PC-9 (cell line): ENCODE data around the gene MYO5B. TPM values are rescaled to one million over a fixed set of nuclear protein-coding genes. Genes with fewer than 3 reads are reported as not detected.
"Not testable (repeated sequence)": the region's sequence is repeated elsewhere in the genome, so short reads cannot be mapped to it uniquely, and the experiment has no call there.

Experiments
- BruUV-seq: library from RNA; stranded (reverse); fragments of 400-500 nt; replicated peaks from 2 replicates; lab custom pipeline; 2021; lab: Mats Ljungman, UMichigan
- CTCF ChIA-PET: fragments of 300-600 bp; sonication (Branson Sonifier 250); formaldehyde crosslinking; loops from one replicate; lab custom pipeline; 2022; ENCODE audit warnings: antibody characterized with exemption; lab: Charles Lee
- POLR2A ChIA-PET: fragments of 300-600 bp; sonication (Branson Sonifier 250); formaldehyde crosslinking; loops from one replicate; lab custom pipeline; 2022; ENCODE audit warnings: antibody characterized with exemption; ENCODE audit not compliant: unreplicated experiment; lab: Charles Lee
- DNase-seq, 2 experiments: peaks; one replicate each; pipeline versions ENCODE4 v3.0.0 to v3.0.0-alpha.2; 2015 to 2022; ENCODE audit warnings: mixed read lengths in 1 of 2
- H2AFZ ChIP-seq: fragments of 200-600 bp; sonication (generic); 2 replicates; pipeline ENCODE4 v1.8.1; 2017; ENCODE audit warnings: antibody characterized with exemption
- H3F3A ChIP-seq: fragments of 200-600 bp; sonication (generic); 2 replicates; pipeline ENCODE4 v1.8.1; 2017; ENCODE audit warnings: antibody characterized with exemption, mild to moderate bottlenecking, low read depth; ENCODE audit not compliant: insufficient read depth
- H3K27ac ChIP-seq: fragments of 200-600 bp; sonication (generic); 2 replicates; pipeline ENCODE4 v1.6.1; 2016; ENCODE audit warnings: mixed run types
- H3K27me3 ChIP-seq: fragments of 200-600 bp; sonication (generic); 2 replicates; pipeline ENCODE4 v1.6.1; 2016; ENCODE audit warnings: low read depth, mixed run types; ENCODE audit not compliant: insufficient read depth
- H3K36me3 ChIP-seq: fragments of 200-600 bp; sonication (generic); 2 replicates; pipeline ENCODE4 v1.6.1; 2016; ENCODE audit warnings: low read depth, mixed run types
- H3K4me1 ChIP-seq: fragments of 200-600 bp; sonication (generic); replicated peaks from 2 replicates; pipeline ENCODE4 v1.6.1; 2016; ENCODE audit warnings: mixed run types; ENCODE audit not compliant: insufficient read depth
- H3K4me2 ChIP-seq: fragments of 200-600 bp; sonication (generic); 2 replicates; pipeline ENCODE4 v1.6.1; 2017; ENCODE audit warnings: mixed run types
- H3K4me3 ChIP-seq: fragments of 200-600 bp; sonication (generic); 2 replicates; pipeline ENCODE4 v1.6.1; 2016; ENCODE audit warnings: mixed run types
- H3K79me2 ChIP-seq: fragments of 200-600 bp; sonication (generic); 2 replicates; pipeline ENCODE4 v1.6.1; 2017; ENCODE audit warnings: low read depth, mixed run types
- H3K9me2 ChIP-seq: fragments of 200-600 bp; sonication (generic); 2 replicates; pipeline ENCODE4 v1.8.1; 2017; ENCODE audit warnings: mild to moderate bottlenecking; ENCODE audit not compliant: insufficient read depth
- H3K9me3 ChIP-seq: fragments of 200-600 bp; sonication (generic); 2 replicates; pipeline ENCODE4 v1.8.1; 2016; ENCODE audit warnings: low read depth; ENCODE audit not compliant: insufficient read depth
- H4K20me1 ChIP-seq: fragments of 200-600 bp; sonication (generic); 2 replicates; pipeline ENCODE4 v1.8.1; 2017; ENCODE audit not compliant: insufficient read depth
- CTCF ChIP-seq: fragments of 200-600 bp; sonication (generic); conservative IDR thresholded peaks from 2 replicates; pipeline ENCODE4 v1.6.1; 2017; ENCODE audit warnings: mixed run types, antibody characterized with exemption, mild to moderate bottlenecking, moderate library complexity
- EZH2 ChIP-seq: fragments of 200-600 bp; sonication (generic); IDR thresholded peaks from 2 replicates; pipeline ENCODE4 v1.8.0; 2017; ENCODE audit warnings: antibody characterized with exemption, low read depth
- intact Hi-C: fragments of 100-400 bp; cut with micrococcal nuclease; formaldehyde crosslinking; loops from one replicate; pipeline ENCODE4 v1.10.0; 2022; ENCODE audit not compliant: unreplicated experiment
- total RNA-seq: library from RNA; stranded (reverse); gene quantifications from 2 replicates; pipeline ENCODE4 v1.2.3, GENCODE V29; 2021

Gene MYO5B
- total RNA-seq, 1 experiment from 2014 or later = 25.4 TPM

- ChIA-PET POLR2A (no interaction called here), CTCF (no interaction called here)
- Histone ChIP-seq H3K4me1 (no peaks in the 10 kb centered on the region), H3K27ac (no peak overlapping the region), H3K36me3 (no peaks in the 10 kb centered on the region), H3K9me3 (no peaks in the 10 kb centered on the region), H3K79me2 (no peaks in the 10 kb centered on the region), H3F3A (no peaks in the 10 kb centered on the region), H3K9me2 (no peaks in the 10 kb centered on the region), H3K27me3 (no peaks in the 10 kb centered on the region), H4K20me1 (no peaks in the 10 kb centered on the region), H3K4me3 (no peak overlapping the region), H2AFZ (no peak overlapping the region), H3K4me2 (no peak overlapping the region)
- TF ChIP-seq CTCF = no peak
- TF ChIP-seq EZH2 = no peak
- intact Hi-C loops = no loop called here
- no TSS peak for BruUV-seq
- DNase-seq = no peak
Measured at GRCh38 chr18:50232419-50232818, 37.5 kb upstream of the MYO5B start.

DNA sequence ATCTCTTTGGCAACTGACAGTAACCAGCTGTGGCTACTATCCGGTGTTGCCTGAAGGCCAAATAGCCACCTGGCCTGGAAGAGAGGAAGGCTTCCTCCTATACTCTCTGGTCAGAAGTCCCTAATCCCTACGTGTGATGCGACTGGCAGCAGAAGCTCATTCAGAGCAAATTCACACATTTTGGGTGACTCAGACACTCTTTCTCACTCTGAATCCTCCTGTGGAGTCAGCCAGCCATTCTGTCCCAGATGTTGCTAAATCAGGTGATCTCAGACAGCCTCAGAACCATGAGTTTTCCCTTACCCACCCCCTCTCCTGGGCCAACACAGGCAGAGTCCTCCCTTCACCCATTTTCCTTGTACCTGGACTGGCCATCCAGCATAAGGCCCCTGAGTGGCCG is 36.7 kb upstream of the MYO5B start:
- H3K9me3 ChIP-seq = no peaks in the 10 kb centered on the region
- CTCF ChIA-PET = no interaction called here
- no peak for DNase-seq
- H3K9me2 ChIP-seq = no peaks in the 10 kb centered on the region
- intact Hi-C loops = no loop called here
- no peaks in the 10 kb centered on the region for H4K20me1 ChIP-seq
- no peaks in the 10 kb centered on the region for H3K79me2 ChIP-seq
- H3K27ac ChIP-seq = no peak overlapping the region
- H2AFZ ChIP-seq = no peak overlapping the region
- no peak overlapping the region for H3K4me3 ChIP-seq
- POLR2A ChIA-PET = interaction anchor here (0.6 kb wide), 1 partner anchor 279 kb away, joined by 4 read pairs; no protein-coding TSS in a partner anchor
- H3K36me3 ChIP-seq = no peaks in the 10 kb centered on the region
- H3K4me2 ChIP-seq = no peak overlapping the region
- TF ChIP-seq EZH2 = no peak
- no peak for TF ChIP-seq CTCF
- no peaks in the 10 kb centered on the region for H3K4me1 ChIP-seq
- no peaks in the 10 kb centered on the region for H3K27me3 ChIP-seq
- BruUV-seq = no TSS peak
- H3F3A ChIP-seq = no peaks in the 10 kb centered on the region

DNA sequence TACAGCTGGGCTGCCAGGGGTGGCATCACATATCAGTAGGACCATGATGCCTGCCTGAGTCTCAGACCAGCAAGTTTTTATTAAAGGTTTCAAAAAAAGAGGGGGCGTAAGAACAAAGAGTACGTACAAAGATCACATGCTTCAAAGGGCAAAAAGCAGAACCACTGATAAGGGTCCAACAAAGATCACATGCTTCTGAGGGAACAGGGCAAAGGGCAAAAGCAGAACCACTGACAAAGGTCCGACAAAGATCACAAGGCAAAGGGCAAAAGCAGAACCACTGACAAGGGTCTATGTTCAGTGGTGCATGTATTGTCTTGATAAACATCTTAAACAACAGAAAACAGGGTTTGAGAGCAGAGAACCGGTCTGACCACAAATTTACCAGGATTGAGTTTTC is 25.3 kb upstream of the MYO5B start:
- H3K36me3 ChIP-seq, H3K27ac ChIP-seq, DNase-seq, H3K9me3 ChIP-seq, H3K27me3 ChIP-seq, H3K9me2 ChIP-seq, POLR2A ChIA-PET, H3K4me3 ChIP-seq, H3F3A ChIP-seq, H2AFZ ChIP-seq, H4K20me1 ChIP-seq, H3K79me2 ChIP-seq, H3K4me1 ChIP-seq, BruUV-seq, H3K4me2 ChIP-seq, CTCF ChIA-PET, intact Hi-C loops: not testable (repeated sequence)
